GM12878 (cell line): ENCODE data around the gene FFAR1.

Experiments
- BMI1 ChIP-seq: fragments of 450-650 bp; IDR thresholded peaks from 2 replicates; pipeline ENCODE4 v1.6.1; 2016; ENCODE audit warnings: mild to moderate bottlenecking, moderate library complexity, borderline replicate concordance
- CTCF ChIP-seq, 3 experiments: IDR thresholded peaks in 2 of 3; conservative IDR thresholded peaks in 1 of 3; 2 replicates each; pipeline ENCODE4 v1.5.1; 2011; ENCODE audit warnings: low read depth in 3 of 3, low read length in 3 of 3, mild to moderate bottlenecking in 3 of 3, control low read depth in 2 of 3, moderate library complexity in 2 of 3, inconsistent platforms in 1 of 3, mixed read lengths in 1 of 3; ENCODE audit not compliant: control insufficient read depth in 2 of 3, insufficient read depth in 1 of 3; ENCODE audit errors: extremely low read depth in 1 of 3
- CUX1 ChIP-seq: IDR thresholded peaks from 2 replicates; pipeline ENCODE4 v1.6.1; 2012; ENCODE audit warnings: improper control_type of control experiment, low read depth, low read length; ENCODE audit not compliant: insufficient replicate concordance

GRCh38 chr19:35299523-35300338 lies 48.0 kb upstream of the FFAR1 start:
- TF ChIP-seq CUX1 (no peak), CTCF (IDR thresholded peaks at IDR 0.05 in 2 of 3, conservative IDR thresholded peaks at IDR 0.05 in 1 of 3; ENCODE audit: control insufficient read depth in 2 of 3, extremely low read depth in 1 of 3, insufficient read depth in 1 of 3, low read depth in 3 of 3, low read length in 3 of 3) (no peak), BMI1 (no peak)
